ENCODE results near the gene UBE3D. TPM values are rescaled to one million over a fixed set of nuclear protein-coding genes. Genes with fewer than 3 reads are reported as not detected.

UBE3D gene
- total RNA-seq, 1 donor from 2014 or later: 12.1 TPM

DNA sequence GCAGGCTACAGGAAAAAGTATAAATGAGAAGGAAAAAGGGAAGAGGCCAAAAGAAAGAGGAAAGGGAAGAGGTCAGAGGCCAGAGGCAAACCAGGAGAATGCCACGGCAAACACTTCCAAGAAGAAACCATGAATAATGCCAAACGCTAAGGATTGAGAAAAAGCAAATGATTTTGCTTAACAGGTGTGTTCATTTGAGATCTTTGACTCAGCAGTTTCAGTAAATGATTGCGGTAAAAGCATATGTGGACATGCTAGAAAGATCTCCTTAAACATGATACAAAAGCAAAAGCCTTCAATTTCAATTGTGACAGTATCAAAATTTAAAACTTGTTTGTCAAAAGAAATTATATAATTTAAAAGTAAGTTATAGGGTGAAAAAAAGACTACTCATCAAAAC, 70.6 kb downstream of the UBE3D start:
- Mint-ChIP-seq H3K27me3 (ENCODE audit: unreplicated experiment) (peaks cover 2% of the 10 kb centered on the region), H3K4me3 (ENCODE audit: unreplicated experiment) (no peak overlapping the region), H3K4me1 (ENCODE audit: unreplicated experiment) (peaks cover 18% of the 10 kb centered on the region), H3K36me3 (ENCODE audit: low read depth, unreplicated experiment) (no peaks in the 10 kb centered on the region), H3K27ac (ENCODE audit: unreplicated experiment) (peak overlapping the region; percentile 5), H3K9me3 (ENCODE audit: unreplicated experiment) (no peaks in the 10 kb centered on the region)
- TF ChIP-seq CTCF (IDR thresholded peaks at IDR 0.05; ENCODE audit: unreplicated experiment): no peak
- no peak for DNase-seq (ENCODE audit: low spot score)

GRCh38 chr6:82989736-82990290, 75.8 kb downstream of the UBE3D start:
- peaks cover 2% of the 10 kb centered on the region for H3K27me3 Mint-ChIP-seq (ENCODE audit: unreplicated experiment)
- peaks cover 7% of the 10 kb centered on the region for H3K4me1 Mint-ChIP-seq (ENCODE audit: unreplicated experiment)
- no peak for TF ChIP-seq CTCF (IDR thresholded peaks at IDR 0.05; ENCODE audit: unreplicated experiment)
- no peak overlapping the region for H3K27ac Mint-ChIP-seq (ENCODE audit: unreplicated experiment)
- no peaks in the 10 kb centered on the region for H3K9me3 Mint-ChIP-seq (ENCODE audit: unreplicated experiment)
- no peak for DNase-seq (ENCODE audit: low spot score)
- H3K36me3 Mint-ChIP-seq (ENCODE audit: low read depth, unreplicated experiment): no peaks in the 10 kb centered on the region
- H3K4me3 Mint-ChIP-seq (ENCODE audit: unreplicated experiment): no peak overlapping the region

- H3K36me3 Mint-ChIP-seq (ENCODE audit: low read depth, unreplicated experiment): no peaks in the 10 kb centered on the region
- peaks cover 2% of the 10 kb centered on the region for H3K27me3 Mint-ChIP-seq (ENCODE audit: unreplicated experiment)
- no peaks in the 10 kb centered on the region for H3K4me1 Mint-ChIP-seq (ENCODE audit: unreplicated experiment)
- H3K9me3 Mint-ChIP-seq (ENCODE audit: unreplicated experiment): no peaks in the 10 kb centered on the region
- DNase-seq (ENCODE audit: low spot score): no peak
- H3K27ac Mint-ChIP-seq (ENCODE audit: unreplicated experiment): no peak overlapping the region
- no peak overlapping the region for H3K4me3 Mint-ChIP-seq (ENCODE audit: unreplicated experiment)
- TF ChIP-seq CTCF (IDR thresholded peaks at IDR 0.05; ENCODE audit: unreplicated experiment): no peak
These were observed 76.7 kb downstream of the UBE3D start for GRCh38 chr6:82988930-82989351.

- Mint-ChIP-seq H3K27ac (ENCODE audit: unreplicated experiment) (no peak overlapping the region), H3K4me1 (ENCODE audit: unreplicated experiment) (no peaks in the 10 kb centered on the region), H3K4me3 (ENCODE audit: unreplicated experiment) (no peak overlapping the region), H3K9me3 (ENCODE audit: unreplicated experiment) (no peaks in the 10 kb centered on the region), H3K36me3 (ENCODE audit: low read depth, unreplicated experiment) (no peaks in the 10 kb centered on the region), H3K27me3 (ENCODE audit: unreplicated experiment) (peaks cover 2% of the 10 kb centered on the region)
- no peak for DNase-seq (ENCODE audit: low spot score)
- TF ChIP-seq CTCF (IDR thresholded peaks at IDR 0.05; ENCODE audit: unreplicated experiment): no peak
These were observed 77.7 kb downstream of the UBE3D start for GRCh38 chr6:82987951-82988350.

DNA sequence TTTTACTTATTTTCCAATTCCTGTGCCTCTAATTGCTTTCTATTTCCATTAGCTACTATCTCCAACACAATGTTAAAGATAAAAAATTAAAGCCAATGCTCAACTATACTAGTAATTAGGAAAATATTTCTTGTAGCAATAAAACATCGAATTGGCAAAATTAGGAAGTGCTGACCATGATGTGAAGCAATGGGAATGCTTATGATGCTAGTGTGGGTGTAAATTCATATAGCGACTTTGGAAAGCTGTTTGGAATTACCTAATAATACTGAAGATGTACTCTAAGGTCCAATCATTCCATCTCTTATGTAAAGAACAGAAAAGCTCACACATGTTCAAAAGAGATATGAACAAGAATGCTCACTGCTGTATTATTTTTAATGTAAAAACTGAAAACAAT, 78.2 kb downstream of the UBE3D start:
- Mint-ChIP-seq H3K36me3 (ENCODE audit: low read depth, unreplicated experiment) (no peaks in the 10 kb centered on the region), H3K27me3 (ENCODE audit: unreplicated experiment) (peaks cover 2% of the 10 kb centered on the region), H3K4me3 (ENCODE audit: unreplicated experiment) (no peak overlapping the region), H3K27ac (ENCODE audit: unreplicated experiment) (no peak overlapping the region), H3K9me3 (ENCODE audit: unreplicated experiment) (no peaks in the 10 kb centered on the region), H3K4me1 (ENCODE audit: unreplicated experiment) (no peaks in the 10 kb centered on the region)
- no peak for DNase-seq (ENCODE audit: low spot score)
- TF ChIP-seq CTCF (IDR thresholded peaks at IDR 0.05; ENCODE audit: unreplicated experiment): no peak
